GM21723 (cell line): ENCODE data around the gene CEP192.
"Not testable (repeated sequence)": the region's sequence is repeated elsewhere in the genome, so short reads cannot be mapped to it uniquely, and the experiment has no call there.

ENCODE experiments used
- ATAC-seq: cut with Tn5 transposase; IDR thresholded peaks from one replicate; pipeline ENCODE4 v1.9.1; 2021; ENCODE audit warnings: mild to moderate bottlenecking, moderate library complexity; ENCODE audit not compliant: unreplicated experiment

The CEP192 gene

DNA sequence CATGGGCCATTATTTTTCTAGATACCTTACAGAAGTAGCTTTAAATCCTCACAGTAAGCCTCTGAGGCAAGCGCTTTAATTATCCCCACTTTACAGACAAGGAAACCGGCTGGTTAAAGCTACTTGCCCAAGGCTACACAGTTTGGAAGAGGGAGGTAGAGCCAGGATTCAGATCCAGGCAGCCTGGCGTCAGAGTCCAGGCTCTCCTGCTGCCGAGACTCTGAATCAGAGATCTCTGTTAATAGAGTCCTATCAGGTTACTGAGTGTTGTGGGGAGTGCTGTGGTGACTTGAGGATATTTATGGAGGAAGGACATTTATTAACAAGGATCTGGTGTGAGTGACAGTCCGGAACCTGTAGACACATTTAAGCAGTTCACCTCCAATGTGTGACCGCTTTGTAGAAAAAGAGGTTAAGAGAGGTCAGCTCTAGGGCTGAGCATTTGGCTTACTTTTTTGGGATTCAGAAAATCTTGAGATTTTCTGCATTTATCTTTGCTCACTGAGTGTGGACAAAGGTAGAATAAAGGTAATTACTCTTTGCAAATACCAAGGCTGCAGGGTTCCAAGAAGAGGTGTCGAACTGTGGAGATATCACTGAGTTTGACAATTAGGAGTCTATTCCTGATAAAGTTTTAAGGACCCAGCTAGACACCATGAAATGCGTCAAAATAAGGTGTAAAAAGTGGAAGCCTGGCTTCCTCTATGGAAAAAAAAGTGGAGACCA lies 1.6 kb upstream of the CEP192 start:
- ATAC-seq: no peak

DNA sequence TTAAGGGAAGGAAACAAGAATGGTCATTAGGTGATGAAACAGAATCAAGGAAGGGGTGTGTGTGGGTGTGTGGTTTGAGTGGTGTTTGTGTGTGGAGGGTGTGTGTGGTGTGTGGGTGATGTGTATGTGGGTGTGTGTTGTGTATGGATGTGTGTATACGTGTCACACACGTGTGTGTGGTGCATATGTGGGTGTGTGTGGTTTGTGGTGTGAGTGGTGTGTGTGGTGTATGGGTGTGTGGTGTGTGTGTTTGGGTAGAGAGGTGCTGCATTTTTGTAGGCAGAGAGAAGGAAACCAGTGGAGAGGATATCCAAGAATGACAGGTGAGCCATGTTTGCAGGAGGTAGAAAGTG lies 1.1 kb upstream of the CEP192 start:
- ATAC-seq: no peak

DNA sequence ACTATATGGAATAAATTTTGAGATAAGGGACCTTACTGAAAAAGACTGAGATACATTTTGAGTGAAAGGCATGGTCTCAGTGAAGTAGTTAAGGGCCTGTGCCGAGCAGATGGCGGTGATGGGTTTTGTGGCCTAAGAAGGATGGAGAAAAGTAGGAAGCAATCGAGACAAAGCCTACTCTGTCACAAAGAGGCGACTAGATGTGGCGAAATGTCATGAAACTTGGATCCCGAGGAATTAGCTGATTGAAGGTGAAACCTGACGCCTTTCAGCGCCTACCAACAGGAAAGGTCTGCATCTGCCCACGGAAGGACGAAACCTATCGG lies 558 bp upstream of the CEP192 start:
- no peak for ATAC-seq

DNA sequence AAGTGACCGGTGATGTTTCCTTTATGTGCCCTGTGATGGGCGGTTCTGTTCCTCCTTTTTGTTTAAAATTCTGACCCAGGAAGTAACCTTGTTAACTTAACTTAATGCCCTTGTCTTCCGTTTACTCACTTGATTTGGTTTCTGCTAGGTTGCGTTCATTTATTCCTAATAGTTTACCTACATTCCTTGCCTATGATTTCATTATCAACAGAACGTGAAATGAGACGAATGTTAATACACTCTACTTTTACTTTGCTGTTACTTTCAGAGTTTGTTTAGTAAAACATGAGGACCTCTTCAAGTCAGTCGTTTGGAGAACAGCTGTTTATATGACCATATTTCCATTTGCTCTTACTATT lies 638 bp downstream of the CEP192 start:
- no peak for ATAC-seq

DNA sequence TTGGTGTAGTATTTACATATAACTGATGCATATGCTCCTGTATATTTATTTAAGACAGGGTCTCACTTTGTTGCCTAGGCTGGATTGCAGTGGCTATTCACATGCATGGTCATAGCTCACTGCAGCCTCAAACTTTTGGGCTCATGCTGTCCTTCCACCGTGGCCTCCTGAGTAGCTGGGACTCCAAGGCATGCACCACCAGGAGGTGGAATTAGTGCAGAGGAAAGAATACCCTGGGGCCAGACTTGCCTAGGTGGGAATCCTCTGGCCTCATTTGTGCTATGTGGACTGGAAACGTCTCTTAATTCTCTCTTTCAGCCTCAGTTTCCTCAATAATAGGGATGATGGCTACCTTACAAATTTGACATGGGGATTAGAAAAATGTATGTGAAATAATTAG lies 2.3 kb downstream of the CEP192 start:
- no peak for ATAC-seq

DNA sequence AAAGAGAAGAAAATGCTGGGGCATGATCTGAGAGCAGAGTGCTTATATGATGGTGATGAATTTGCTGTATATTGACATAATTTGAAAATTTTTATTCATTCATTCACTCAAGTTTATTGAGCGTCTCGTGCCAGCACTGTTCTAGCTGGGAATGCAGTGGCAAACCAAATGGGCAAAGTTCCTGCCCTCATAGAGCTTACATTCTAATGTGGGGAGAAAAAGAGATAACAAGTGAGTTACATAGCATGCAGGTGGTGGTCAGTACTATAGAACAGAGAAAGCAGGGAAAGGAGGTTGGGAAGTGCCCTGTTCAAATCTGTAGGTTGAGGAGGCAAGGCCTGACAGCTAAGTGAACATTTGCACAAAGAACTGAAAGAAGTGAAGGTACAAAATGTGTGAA lies 4.3 kb downstream of the CEP192 start:
- ATAC-seq: no peak

DNA sequence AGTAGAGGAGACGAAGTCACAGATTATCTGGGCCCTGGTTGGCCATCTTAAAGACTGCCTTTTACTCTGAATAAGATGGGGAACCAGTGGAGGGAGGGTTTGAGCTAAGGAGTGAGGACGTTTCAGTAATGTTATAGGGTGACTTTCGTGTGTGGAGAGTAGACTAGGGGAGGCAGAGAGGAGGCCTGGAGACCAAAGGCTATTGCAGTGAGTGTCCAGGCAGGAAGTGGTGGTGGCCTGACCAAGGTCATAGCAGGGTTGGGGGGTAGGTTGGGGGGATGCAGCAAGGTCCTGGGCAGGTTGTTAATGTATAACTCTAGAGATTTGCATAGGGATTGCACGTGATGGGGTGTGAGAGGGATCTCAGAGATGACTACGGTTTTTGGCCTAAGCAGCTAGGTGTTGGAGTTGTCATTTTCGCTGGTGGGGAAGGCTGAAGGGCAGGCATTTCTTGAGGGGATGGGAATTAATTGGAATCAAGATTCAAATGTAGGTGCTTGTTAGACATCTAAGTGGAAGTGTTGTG lies 4.9 kb downstream of the CEP192 start:
- ATAC-seq: no peak

DNA sequence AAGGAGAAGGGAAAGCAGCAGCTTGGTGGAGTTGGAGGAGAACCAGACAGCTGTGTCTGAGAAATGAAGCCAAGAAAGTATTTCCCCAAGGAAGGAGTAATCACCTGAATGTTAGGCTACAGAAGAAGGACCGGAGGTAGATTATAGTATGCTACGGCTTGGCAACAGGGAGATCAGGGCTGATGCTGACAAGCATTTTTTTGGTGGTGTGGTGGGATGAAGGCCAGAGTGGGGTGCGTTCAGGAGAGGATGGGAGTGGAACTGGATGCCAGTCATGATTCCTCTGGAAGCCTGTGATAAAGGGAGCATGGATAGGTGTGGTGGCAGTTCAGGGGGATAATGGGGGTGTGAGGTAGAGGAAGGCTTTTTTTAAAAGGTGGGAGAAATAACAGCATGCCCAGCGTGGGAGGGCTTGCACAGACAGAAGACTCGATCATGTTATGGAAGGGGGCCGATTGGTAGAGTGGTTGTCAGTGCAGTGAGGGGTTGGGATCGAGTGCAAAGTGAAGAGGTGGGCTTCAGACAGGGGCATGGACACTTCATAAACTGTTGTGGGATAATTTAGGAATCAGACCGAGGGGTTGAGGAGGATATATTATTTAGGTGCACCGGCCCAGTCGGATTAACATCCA lies 5.6 kb downstream of the CEP192 start:
- no peak for ATAC-seq

DNA sequence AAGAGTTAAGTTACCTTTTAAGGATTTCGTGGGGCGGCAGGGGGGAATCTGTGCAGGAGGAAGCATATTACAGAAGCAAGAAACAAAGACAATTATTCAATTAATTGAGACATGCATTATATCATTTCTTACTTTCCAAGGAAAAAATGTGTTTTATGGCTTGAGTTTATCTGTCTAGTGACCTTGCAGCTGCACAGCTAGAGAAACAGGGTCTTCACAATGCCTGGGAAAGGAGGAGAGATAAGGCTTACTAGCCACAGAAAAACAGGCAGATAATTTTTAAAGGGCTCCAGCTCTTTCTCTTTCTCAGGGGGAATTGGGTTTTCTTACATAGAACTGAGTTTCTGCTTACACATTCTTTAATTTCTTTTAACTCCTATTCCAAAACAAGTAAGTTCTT lies 6.2 kb downstream of the CEP192 start:
- not testable (repeated sequence) for ATAC-seq

DNA sequence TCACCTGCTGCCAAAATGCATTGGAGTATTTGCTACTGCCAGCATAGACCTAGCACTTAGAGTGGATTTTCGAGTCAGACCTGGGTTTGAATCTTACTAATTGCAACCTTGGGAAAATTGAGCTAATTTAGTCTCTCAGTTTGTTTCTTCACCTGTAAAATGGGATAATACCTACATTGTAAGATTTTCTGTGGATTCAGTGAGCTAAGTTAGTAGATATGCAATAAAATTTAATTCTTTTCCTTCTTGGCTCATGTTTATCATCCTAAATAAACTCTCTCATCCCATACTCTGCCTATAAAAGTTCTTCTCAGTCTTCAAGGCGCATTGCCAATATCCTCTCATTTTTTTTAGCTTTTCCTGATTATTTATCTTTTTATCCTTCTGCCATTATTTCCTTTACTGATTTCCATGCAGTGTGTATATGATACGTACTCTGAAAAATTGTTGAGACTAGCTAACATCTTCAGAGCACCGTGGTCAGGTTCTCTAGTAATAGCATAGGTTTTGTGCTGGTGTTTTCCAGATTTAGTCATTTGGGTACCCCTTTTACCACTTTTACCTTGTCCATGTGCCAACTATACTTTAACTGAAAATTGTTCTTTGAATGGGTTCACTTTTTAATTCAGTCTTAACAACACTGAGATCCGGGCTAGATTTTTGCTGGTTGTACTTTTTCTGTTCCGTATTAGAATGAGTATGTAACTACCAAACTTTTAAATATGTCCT lies 7.3 kb downstream of the CEP192 start:
- peak; percentile 44 for ATAC-seq

DNA sequence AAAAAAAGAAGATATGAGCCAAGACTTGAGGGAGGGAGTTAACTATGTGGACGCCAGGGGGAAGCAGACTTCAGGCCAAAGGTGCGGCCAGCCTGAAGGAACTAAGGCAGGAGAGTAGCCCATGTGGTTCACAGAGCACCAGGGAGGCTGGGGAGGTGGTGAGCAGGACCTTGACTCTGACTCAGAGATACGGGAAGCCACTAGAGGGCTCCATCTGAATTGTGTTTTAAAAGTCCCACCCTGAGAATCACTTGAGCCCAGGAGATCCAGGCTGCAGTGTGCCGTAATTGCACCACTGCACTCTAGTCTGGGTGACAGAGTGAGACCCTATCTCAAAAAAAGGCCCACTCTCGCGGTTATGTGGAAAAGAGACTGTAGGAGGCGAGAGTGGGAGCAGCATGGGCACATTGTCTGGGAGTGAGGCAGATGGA lies 12.3 kb downstream of the CEP192 start:
- ATAC-seq: no peak

DNA sequence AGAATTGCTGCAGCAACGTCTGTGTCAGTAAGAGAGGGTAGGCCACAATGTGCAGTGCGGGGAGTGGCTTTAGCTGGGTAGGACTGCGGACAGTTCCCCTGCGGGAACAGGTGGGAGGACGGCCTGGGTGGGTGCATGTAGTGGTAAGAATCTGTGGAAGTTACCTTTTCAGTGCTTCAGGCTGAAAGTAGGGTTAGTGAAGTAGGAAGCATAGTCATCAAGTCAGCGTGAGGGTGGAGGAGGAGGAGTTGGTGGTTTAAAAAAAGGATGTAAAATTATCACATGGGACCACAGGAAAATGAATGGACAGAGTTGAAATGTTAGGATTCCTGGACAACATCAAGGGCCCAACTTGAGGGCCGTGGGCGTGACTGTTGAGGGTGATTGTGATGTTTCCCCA lies 13.2 kb downstream of the CEP192 start:
- no peak for ATAC-seq

DNA sequence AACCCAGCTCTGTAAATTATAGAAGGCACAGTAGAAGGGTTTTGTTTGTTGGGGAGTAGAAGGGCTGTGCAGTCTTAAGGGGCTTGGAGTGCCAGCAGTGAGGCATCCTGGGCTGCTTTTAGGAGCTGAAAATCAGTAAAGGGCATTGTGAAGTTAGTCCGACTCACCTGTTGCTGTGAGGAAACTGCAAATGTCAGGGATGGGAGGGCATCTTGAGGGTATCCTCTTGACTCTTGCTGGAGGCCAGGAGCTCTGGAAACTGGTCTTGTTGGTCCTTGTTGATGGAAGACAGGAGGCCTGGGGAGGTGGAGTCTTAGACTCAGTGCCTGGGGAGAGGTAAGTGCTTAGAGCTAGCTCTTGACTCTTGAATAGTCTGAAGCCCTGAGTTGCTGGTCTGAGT lies 14.1 kb downstream of the CEP192 start:
- ATAC-seq: no peak

DNA sequence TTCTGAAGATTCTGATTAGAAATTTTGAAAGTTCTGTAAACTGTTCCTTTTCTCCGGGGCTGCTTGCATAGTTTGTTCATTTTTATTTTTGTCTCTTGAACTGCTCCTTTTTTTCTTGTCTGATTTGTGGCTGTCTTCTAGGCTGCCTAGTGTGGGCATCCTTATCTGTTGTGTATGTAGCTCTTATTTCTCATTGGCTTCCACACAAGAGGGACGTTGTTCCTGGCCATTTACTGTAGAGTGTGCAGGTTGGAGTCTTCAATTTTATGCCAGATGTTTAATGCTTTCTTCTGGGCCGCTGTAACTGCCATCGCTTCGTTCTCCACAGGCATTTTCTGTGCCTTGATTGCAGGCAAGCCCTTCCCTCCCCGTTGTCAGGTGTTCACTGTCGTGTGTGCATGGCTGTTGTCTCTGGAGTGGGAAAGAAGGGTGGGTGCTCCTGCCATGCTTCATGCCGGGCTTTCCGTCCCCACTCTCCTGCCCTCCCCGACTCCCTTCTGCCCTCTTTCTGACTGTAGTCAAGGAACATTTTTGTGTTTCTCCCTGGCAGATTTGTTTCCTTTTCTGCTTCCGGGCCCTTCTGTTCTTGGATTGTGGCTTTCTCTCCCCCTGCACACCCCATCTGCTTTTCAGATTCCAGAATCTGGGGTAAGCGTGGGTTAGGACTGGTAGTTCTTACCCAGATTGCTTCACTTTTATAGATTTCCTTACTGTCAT lies 15.5 kb downstream of the CEP192 start:
- no peak for ATAC-seq

DNA sequence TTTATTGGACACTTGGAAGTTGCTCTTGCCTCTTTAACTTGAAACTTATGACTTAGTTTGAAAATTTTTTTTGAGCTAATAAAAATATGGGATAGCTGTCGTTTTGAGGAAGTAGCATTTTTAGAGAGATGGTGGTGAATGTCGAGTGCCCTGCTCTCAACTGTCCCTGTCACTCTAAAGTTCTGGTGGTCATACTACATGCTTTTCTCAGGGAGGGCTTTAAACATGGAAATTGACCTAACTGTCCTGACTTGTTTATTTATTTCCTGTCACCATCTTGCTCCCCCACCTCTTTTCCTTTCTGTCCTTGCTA lies 16.0 kb downstream of the CEP192 start:
- ATAC-seq: no peak

DNA sequence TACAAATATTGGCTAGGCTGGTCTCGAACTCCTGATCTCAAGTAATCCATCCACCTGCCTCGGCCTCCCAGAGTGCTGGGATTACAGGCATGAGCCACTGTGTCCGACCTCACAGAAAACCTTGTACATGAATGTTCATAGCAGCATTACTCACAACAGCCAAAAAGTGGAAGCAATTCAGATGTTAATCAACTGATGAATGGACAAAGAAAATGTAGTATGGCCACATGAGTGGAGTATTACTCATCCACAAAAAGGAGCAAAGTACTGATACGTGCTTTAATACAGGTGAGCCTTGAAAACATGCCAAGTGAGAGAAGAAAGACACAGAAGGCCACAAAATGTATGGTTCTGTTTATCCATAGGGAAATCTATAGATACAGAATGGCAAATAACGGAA lies 20.6 kb downstream of the CEP192 start:
- no peak for ATAC-seq

DNA sequence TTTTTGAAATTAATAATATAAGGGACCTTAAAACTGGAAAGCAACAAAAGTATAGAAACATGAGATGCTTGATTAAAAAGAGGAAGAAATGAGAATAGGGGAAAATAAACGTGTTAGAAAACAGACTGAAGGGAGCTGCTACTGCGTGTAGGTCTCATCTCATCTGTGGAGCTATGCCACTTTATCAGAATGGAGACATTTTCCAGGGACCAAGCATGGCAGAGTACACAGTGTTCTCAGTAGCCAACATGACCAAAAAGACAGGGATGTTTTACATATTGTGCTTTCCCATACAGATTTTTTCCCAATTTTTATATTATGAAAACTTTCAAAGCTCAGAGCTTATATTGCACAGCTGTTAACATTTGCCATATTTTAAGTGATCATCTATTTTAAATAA lies 23.1 kb downstream of the CEP192 start:
- no peak for ATAC-seq

DNA sequence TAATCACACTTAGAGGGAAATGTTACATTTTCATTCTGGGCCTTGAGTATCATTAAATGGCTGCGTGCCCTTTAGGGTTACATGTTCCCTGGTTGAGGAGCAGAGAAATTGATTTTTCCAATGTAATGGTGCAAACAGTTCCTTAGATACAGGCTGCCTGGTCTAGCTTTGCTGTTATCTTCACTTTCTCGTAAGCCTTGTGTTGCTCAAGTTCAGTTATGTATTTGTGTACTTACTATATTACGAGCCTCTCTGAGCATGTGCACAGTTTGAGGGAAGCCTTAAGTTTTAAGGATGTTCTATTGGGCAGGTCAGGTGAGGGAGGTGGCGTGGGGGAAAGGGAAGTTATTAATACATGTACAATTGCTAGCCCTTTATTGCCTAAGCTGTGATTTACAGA lies 23.7 kb downstream of the CEP192 start:
- no peak for ATAC-seq

DNA sequence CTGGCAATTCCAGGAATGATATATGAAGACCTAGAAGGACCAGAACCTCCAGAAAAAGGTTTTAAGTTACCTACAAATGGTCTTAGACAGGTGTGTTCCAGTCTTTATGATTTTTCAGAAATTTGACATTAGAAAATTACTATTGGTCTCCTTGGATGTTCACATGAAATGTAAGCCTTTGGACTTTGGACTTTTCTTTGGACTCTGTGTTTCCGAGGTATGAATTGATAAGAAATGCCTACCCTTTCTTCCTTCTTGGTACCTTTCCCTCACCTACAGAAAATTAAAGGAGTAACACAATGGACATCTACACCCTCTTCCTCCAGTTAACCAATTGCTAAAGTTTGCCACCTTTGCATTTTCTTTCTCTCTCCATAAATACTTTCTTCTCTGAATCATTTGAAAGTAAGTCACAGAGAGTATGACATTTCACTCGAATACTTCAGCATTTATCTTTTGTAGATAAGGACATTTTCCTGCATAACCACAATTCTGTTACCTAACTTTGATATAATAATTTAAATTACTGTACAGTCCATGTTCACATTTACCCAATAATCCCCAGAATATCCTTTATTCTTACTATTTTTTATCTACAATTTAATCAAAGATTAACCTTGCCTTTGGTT lies 26.2 kb downstream of the CEP192 start:
- ATAC-seq: no peak

DNA sequence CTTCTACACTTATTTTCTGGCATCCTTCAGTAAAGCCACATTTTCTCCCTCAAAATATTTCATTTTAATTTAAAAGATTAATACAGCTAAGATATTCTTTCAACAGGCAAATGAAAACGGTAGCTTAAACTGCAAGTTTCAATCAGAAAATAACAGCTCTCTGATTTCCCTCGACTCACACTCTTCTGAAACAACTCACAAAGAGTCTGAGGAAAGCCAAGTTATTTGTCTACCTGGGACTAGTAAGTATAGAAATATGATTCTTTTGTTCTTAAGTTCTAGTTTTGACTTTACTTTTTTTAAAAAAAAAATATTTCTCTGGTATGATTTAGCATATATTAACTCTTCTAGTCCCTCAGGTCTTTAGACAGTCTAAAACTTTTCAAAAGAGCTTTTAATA lies 27.2 kb downstream of the CEP192 start:
- no peak for ATAC-seq

DNA sequence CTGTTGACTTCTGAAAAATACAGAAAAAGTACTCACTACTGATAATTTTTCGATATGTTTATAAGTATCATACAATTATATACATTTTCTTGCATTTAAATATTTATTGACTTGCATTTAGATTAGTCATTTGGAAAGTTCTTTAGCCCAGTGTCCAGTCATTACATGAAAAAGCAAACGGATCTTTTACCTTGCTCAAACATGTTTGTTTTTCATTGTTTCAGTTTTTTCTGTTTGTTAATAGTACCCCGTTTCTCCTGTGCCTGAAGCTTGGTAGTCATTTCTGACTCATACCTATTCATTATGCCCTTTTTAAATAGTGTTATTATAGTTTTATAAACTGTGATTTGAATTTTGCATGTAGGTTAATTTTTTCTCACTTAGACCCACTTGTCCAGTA lies 28.1 kb downstream of the CEP192 start:
- peak; percentile 60 for ATAC-seq
